Thyroid gland (tissue), 4 donors: Measurements from ENCODE around the gene AGO4.

ENCODE experiments used
- CTCF ChIP-seq, 6 experiments: fragments of 200-600 bp in 3 of 6; fragments of 450-650 bp in 3 of 6; sonication (generic) in 3 of 6; IDR thresholded peaks; one replicate each; pipeline ENCODE4 v1.5.1; 2016 to 2019; ENCODE audit warnings: antibody characterized with exemption in 6 of 6, mild to moderate bottlenecking in 2 of 6, inconsistent platforms in 1 of 6, moderate library complexity in 1 of 6
- POLR2A ChIP-seq, 2 donors: fragments of 450-650 bp; IDR thresholded peaks; one replicate each; pipeline ENCODE4 v1.6.1; 2017; ENCODE audit warnings: antibody characterized with exemption in 2 of 2, mild to moderate bottlenecking in 2 of 2, moderate library complexity in 1 of 2

- TF ChIP-seq CTCF (IDR thresholded peaks at IDR 0.05) (no peak), POLR2A (IDR thresholded peaks at IDR 0.05) (no peak)
Observed at GRCh38 chr1:35854989-35855700, 47.3 kb downstream of the AGO4 start.
